HG03432 (cell line): ENCODE results near the gene B4GAT1.
A peak's percentile ranks its signal among the peaks of the same experiment; 100 is the strongest.
"Not testable (repeated sequence)": the region's sequence is repeated elsewhere in the genome, so short reads cannot be mapped to it uniquely, and the experiment has no call there.

ENCODE experiments used
- ATAC-seq: cut with Tn5 transposase; IDR thresholded peaks from one replicate; pipeline ENCODE4 v1.9.1; 2021; ENCODE audit warnings: mild to moderate bottlenecking, moderate library complexity; ENCODE audit not compliant: unreplicated experiment

B4GAT1 gene

GRCh38 chr11:66347425-66348276 lies at the start of gene B4GAT1:
B4GAT1 (minus strand) TSS chr11:66347629; CDS start chr11:66347545, 84 bp downstream.
- peak; percentile 42 for ATAC-seq

GRCh38 chr11:66393954-66394353 lies 46.5 kb upstream of the B4GAT1 start:
- no peak for ATAC-seq

DNA sequence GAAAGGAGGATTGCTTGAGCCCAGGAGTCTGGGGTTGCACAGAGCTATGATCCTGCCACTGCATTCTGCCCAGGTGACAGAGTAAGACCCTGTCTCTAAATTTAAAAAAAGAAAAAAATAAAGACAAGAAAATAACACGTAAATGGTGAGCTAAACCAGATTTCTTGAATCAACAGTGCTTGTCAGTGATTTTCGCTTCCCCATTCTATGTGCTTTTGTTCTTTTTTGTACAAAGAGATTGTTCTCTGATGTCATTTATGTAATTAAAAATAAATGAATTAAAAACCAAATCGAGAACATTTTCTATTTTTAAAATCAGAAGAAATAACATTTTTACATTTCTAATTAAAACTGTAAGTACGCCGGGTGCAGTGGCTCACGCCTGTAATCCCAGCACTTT lies 43.9 kb upstream of the B4GAT1 start:
- no peak for ATAC-seq

GRCh38 chr11:66388780-66389386 lies 41.5 kb upstream of the B4GAT1 start:
- ATAC-seq, result no peak

DNA sequence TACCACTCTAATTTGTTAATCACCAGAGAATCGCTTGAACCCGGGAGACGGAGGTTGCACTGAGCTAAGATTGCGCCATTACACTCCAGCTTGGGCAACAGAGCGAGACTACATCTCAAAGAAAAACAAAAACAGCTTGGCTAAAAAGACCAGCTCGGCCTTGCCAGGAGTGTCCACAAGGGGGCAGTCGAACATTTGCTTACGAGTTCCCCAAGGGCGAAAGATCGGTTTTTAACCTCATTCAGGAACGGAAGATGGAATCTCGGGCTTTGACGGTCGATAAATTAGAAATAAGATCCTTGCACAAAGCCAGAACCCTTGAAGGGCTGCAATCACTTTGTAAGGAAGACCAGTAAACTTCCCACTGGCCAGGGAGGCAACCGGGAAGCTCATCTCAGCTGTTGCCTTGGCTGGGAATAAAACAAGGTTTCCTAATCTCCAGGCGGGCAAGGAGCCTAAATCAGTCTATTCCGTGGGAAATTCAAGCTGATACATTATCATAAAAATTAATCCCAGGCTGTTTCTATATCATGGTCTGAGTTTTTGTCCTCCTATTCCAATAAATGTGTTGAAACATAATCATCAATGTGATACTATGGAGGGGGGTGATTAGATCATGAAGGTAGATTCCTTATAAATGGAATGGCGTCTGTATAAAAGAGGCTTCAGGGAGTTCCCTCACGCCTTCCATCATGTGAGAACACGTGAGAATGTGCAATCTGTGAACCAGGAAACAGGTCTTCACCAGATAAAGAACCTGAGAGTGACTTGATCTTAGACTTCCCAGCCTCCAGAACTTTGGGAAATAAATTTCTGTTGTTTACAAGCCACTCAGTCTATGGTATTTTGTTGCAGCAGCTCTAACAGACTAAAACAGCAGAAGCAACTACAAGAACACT lies 39.0 kb upstream of the B4GAT1 start:
- ATAC-seq, result no peak

- ATAC-seq, result not testable (repeated sequence)
These were observed 36.9 kb upstream of the B4GAT1 start for GRCh38 chr11:66384316-66384715.

- ATAC-seq, result not testable (repeated sequence)
These were observed 32.8 kb upstream of the B4GAT1 start for GRCh38 chr11:66380264-66380663.

DNA sequence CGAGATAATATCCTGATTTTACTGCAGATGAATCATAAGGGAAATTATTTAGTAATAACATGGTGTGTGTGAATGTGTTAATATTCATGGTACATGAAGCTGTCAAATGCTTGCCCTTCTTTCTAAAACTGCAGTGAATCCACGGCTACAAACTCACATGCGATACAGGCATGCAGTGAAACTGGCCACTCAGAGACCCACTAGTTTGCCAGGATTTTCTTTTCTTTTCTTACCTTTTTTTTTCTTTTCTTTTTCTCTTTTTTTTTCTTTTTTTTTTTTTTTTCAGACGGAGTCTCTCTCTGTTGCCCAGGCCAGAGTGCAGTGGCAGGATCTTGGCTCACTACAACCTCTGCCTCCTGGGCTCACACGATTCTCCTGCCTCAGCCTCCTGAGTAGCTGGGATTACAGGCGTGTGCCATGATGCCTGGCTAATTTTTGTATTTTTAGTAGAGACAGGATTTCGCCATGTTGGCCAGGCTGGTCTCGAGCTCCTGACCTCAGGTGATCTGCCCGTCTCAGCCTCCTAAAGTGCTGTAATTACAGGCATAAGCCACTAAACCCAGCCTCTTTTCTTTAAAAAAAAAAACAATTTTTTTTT lies 26.4 kb upstream of the B4GAT1 start:
- ATAC-seq, result not testable (repeated sequence)

GRCh38 chr11:66373265-66373664 lies 25.8 kb upstream of the B4GAT1 start:
- no peak for ATAC-seq

DNA sequence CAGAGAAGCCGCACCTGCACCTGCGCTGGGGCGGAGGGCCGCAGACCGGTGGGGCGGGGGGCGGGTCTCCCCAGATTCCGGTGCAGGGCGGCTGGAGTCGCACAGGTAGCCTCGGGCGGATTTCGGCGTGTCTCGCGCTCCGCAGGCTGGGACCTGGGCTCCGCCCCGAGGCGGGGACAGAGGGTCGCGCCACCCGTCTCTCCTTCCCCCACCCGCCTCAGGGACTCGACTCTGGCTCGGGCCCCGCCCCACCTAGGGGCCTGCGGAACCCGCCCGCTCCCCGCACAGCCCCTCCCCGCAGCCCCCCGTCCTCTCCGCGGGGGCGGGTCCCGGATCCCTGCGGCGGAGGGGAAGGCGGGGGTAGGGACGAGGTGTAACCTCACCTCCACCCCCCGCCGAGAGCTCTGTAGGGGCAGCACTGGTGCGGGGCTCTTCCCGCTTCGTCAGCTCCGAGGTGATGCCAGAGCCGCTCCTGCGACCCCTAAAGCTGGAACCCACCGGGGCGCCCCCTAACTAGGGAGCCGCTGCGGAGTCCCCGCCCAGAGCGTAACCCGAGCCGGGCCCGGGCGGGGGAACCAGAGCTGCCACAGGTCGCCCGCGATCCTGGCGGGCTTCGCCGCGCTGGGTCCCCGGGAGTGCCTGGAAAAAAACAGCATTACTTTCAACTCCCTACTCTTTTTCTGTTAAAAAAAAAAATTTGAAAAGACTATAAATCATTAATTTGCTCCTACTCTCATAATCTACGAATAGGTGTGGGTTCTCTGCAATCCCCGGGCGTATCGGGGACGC lies 24.4 kb upstream of the B4GAT1 start, which contains the start of gene SLC29A2:
TSS of gene SLC29A2 (minus strand) at position 134 of the 789 bp plus-strand sequence. CDS start 169 bp downstream, outside the sequence.
- ATAC-seq, result peak; percentile 81

GRCh38 chr11:66369073-66369894 lies 21.9 kb upstream of the B4GAT1 start:
- ATAC-seq, result no peak

GRCh38 chr11:66368484-66368883 lies 21.1 kb upstream of the B4GAT1 start:
- no peak for ATAC-seq

DNA sequence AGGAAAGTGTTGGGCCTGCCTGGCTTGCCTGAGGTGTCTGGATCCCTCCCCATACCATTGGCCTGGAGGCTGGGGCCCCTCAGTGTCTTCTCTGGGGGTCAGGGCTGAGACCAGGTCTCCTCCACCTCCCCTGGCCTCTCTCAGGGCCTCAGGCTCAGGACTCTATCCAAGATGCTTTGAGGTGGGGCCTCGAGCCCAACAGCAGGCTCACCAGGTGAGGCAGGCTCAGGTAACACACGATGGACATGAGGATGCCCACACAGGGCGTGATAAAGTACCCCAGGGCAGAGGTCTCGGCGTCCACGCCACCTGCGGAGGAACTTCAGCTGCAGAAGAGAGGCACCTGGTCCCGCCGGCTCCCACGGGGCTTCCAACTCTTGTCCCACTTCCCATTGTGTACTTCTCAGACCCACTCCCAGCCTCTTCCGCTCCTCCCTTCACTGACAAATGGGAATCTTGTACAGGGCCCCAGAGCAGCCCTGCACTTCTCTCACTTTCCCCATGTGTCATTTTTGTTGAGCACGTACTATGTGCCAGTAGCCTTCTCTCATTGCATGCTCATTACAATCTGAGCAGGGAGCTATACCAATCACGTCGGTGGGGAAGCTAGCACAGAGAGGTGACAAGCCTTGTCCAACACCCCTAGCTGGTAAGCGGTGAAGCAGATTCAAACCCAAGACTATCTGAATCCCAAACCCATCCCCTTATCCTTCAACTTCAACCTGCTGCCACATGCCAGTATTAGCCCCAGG lies 20.3 kb upstream of the B4GAT1 start:
- no peak for ATAC-seq

- no peak for ATAC-seq
These were observed 19.5 kb upstream of the B4GAT1 start for GRCh38 chr11:66366844-66367477.

- ATAC-seq, result no peak
These were observed 18.5 kb upstream of the B4GAT1 start for GRCh38 chr11:66365711-66366619.

DNA sequence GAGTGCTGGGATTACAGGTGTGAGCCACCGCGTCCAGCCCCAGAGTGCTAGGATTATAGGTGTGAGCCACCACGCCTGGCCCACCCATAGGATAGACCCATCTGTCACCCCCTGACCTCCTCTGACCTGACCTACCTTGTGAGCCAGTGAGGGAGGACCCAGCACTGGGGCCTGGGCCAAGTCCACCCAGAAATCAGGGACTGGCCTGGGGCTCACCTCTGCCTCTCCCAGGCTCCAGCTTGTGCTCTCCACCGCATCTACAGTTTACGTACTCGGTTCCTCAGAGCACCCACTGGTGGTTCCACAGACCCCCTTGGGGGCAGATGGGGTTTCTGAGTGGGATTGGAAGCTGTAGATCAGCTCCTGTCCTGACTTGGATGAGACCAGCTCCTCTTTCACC lies 17.7 kb upstream of the B4GAT1 start:
- no peak for ATAC-seq
